Astrocyte of the spinal cord (primary cell): ENCODE measurements around the gene FRG1.
"Not testable (repeated sequence)": the region's sequence is repeated elsewhere in the genome, so short reads cannot be mapped to it uniquely, and the experiment has no call there.

Experiments used
- DNase-seq: peaks from one replicate; pipeline ENCODE4 v3.0.0; 2011; ENCODE audit warnings: low read depth, low spot score
- H3K4me3 ChIP-seq: 2 replicates; pipeline ENCODE4 v1.5.1; 2011; ENCODE audit warnings: low read depth, mild to moderate bottlenecking, low read length, moderate library complexity
- CTCF ChIP-seq: IDR thresholded peaks from 2 replicates; pipeline ENCODE4 v1.5.1; 2012; ENCODE audit warnings: low read depth, mild to moderate bottlenecking, low read length, inconsistent platforms
- in situ Hi-C: cut with HindIII; loops from 2 replicates; pipeline ENCODE4 v1.10.0; 2017; ENCODE audit warnings: low sequenced_read_pairs

The FRG1 gene

GRCh38 chr4:189921058-189921457 lies 19.6 kb upstream of the FRG1 start:
- no peak for DNase-seq
- no peak overlapping the region for H3K4me3 ChIP-seq
- in situ Hi-C loops: no loop called here
- no peak for TF ChIP-seq CTCF

- in situ Hi-C loops, DNase-seq, H3K4me3 ChIP-seq: not testable (repeated sequence)
These were observed 13.9 kb upstream of the FRG1 start for GRCh38 chr4:189926742-189927141.

GRCh38 chr4:189941005-189941450 lies 356 bp downstream of the FRG1 start:
- in situ Hi-C loops: no loop called here
- no peak for TF ChIP-seq CTCF
- peak overlapping the region; percentile 64 for H3K4me3 ChIP-seq
- DNase-seq: no peak

GRCh38 chr4:189942412-189942811 lies 1.7 kb downstream of the FRG1 start:
- DNase-seq, H3K4me3 ChIP-seq, in situ Hi-C loops: not testable (repeated sequence)

- DNase-seq, H3K4me3 ChIP-seq, in situ Hi-C loops: not testable (repeated sequence)
These were observed 3.4 kb downstream of the FRG1 start for GRCh38 chr4:189944077-189944476.

GRCh38 chr4:189946906-189947305 lies 6.2 kb downstream of the FRG1 start:
- DNase-seq, H3K4me3 ChIP-seq, in situ Hi-C loops: not testable (repeated sequence)

GRCh38 chr4:189948486-189948885 lies 7.8 kb downstream of the FRG1 start:
- in situ Hi-C loops, H3K4me3 ChIP-seq: not testable (repeated sequence)

GRCh38 chr4:189969291-189969690 lies 28.6 kb downstream of the FRG1 start:
- H3K4me3 ChIP-seq, in situ Hi-C loops, DNase-seq: not testable (repeated sequence)

More at GRCh38 chr4:189948486-189948885, 7.8 kb downstream of the FRG1 start:
- DNase-seq: not testable (repeated sequence)

GRCh38 chr4:189973646-189974045 lies 33.0 kb downstream of the FRG1 start:
- in situ Hi-C loops: no loop called here

More at GRCh38 chr4:189973646-189974045, 33.0 kb downstream of the FRG1 start:
- no peak for TF ChIP-seq CTCF
- DNase-seq: no peak
- H3K4me3 ChIP-seq: no peak overlapping the region
